ENCODE data around the gene CYP26B1. TPM values are rescaled to one million over a fixed set of nuclear protein-coding genes. Genes with fewer than 3 reads are reported as not detected.

The CYP26B1 gene
- total and polyA plus RNA-seq, 2 of the 8 experiments (the other 6 are each of a cell fraction or from before 2014, with no cell fraction given): 0.06 to 0.69 TPM

DNA sequence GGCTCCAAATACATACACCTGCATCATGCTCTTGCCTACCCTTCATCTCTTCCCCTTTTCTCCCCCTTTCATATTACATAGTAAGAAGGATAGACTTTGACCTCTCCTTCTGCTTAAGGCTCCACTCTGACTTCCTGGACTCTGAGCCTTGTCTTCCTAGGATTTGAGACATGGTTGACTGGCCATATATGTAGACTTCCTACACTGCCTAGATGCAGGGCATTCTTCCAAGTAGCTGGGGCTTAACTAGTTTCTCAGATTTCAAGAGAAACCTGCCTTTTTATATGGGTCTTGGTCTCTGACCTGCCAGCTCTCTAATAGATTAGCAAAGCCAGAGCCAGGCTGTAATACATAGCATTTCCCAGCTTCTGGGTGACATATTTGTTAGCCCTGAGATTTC is 35.4 kb upstream of the CYP26B1 start:
- H4K8ac ChIP-seq (ENCODE audit: extremely low read depth, insufficient read depth, low read length): no peak overlapping the region
- POLR2A ChIA-PET (ENCODE audit: partially characterized antibody): no interaction called here
- TF ChIP-seq ATF2 (IDR thresholded peaks at IDR 0.05; ENCODE audit: low read length) (no peak), YY1 (IDR thresholded peaks at IDR 0.05; ENCODE audit: low read depth, low read length) (no peak), SP2 (IDR thresholded peaks at IDR 0.05; ENCODE audit: low read length) (no peak), CHD1 (IDR thresholded peaks at IDR 0.05; ENCODE audit: low read depth, low read length) (no peak), FOSL1 (IDR thresholded peaks at IDR 0.05; ENCODE audit: insufficient read depth, low read depth, low read length) (no peak), SIX5 (IDR thresholded peaks at IDR 0.05; ENCODE audit: low read depth, low read length) (no peak), TBP (IDR thresholded peaks at IDR 0.05; ENCODE audit: low read depth, low read length) (no peak), KDM5A (IDR thresholded peaks at IDR 0.05; ENCODE audit: low read length) (no peak), BACH1 (IDR thresholded peaks at IDR 0.05; ENCODE audit: low read length) (no peak), CHD2 (IDR thresholded peaks at IDR 0.05; ENCODE audit: low read length) (no peak), NRF1 (IDR thresholded peaks at IDR 0.05; ENCODE audit: low read depth, low read length) (no peak)

More for the DNA sequence above, 35.4 kb upstream of the CYP26B1 start:
- Histone ChIP-seq H2BK5ac (ENCODE audit: low read depth, low read length) (no peak overlapping the region), H3K27ac (ENCODE audit: low read depth, low read length) (no peak overlapping the region), H3K9ac (replicated peaks in 1 of 4; ENCODE audit: extremely low read depth in 1 of 4, low read depth in 3 of 4, low read length in 3 of 4) (no peak overlapping the region), H3K9me3 (ENCODE audit: insufficient read depth in 2 of 2, low read depth in 1 of 2, low read length in 1 of 2) (no peaks in the 10 kb centered on the region; a peak in 1 of 4 replicates), H3K23ac (ENCODE audit: insufficient read length) (no peak overlapping the region), H3K56ac (replicated peaks; ENCODE audit: insufficient read length, low read depth, low read length) (no peak overlapping the region), H3K27me3 (replicated peaks in 1 of 4; ENCODE audit: control insufficient read depth in 3 of 4, extremely low read depth in 1 of 4, insufficient read depth in 3 of 4, low read length in 3 of 4) (no peaks in the 10 kb centered on the region), H3K36me3 (ENCODE audit: control insufficient read depth in 2 of 4, insufficient read depth in 4 of 4, low read length in 3 of 4) (no peaks in the 10 kb centered on the region), H2BK15ac (ENCODE audit: low read length) (no peak overlapping the region), H2AK5ac (ENCODE audit: low read depth, low read length) (no peak overlapping the region), H4K5ac (ENCODE audit: insufficient read length, low read depth, low read length) (no peak overlapping the region), H3K4me3 (ENCODE audit: extremely low read depth in 1 of 4, insufficient read depth in 2 of 4, low read depth in 3 of 4, low read length in 4 of 4) (no peak overlapping the region), H3K18ac (ENCODE audit: extremely low read depth, low read length) (no peak overlapping the region), H3K79me1 (ENCODE audit: low read depth, low read length) (no peaks in the 10 kb centered on the region), H2BK12ac (ENCODE audit: low read depth, low read length) (no peak overlapping the region), H4K20me1 (replicated peaks in 1 of 2; ENCODE audit: control insufficient read depth in 1 of 2, insufficient read depth in 2 of 2, low read length in 2 of 2) (no peaks in the 10 kb centered on the region), H3K4ac (replicated peaks; ENCODE audit: insufficient read length, low read depth, low read length) (no peak overlapping the region), H3K79me2 (ENCODE audit: control insufficient read depth in 1 of 2, insufficient read depth in 2 of 2, low read length in 2 of 2) (no peaks in the 10 kb centered on the region), H2AFZ (ENCODE audit: low read length) (no peak overlapping the region), H2BK120ac (replicated peaks; ENCODE audit: low read depth, low read length) (no peak overlapping the region), H3K4me1 (replicated peaks in 1 of 4; ENCODE audit: control insufficient read depth in 3 of 4, insufficient read depth in 4 of 4, low read length in 3 of 4) (no peaks in the 10 kb centered on the region), H3K4me2 (ENCODE audit: insufficient read depth in 1 of 2, low read depth in 2 of 2, low read length in 2 of 2) (no peak overlapping the region), H3K23me2 (ENCODE audit: low read depth, low read length) (no peaks in the 10 kb centered on the region), H2BK20ac (ENCODE audit: low read length) (no peak overlapping the region), H3K14ac (ENCODE audit: insufficient read length) (no peak overlapping the region), H4K91ac (replicated peaks; ENCODE audit: insufficient read length, low read length) (no peak overlapping the region)
- CTCF ChIA-PET (ENCODE audit: partially characterized antibody): interaction anchor here (1.0 to 1.3 kb wide), 2 partner anchors 142 to 259 kb away, joined by 3 to 4 read pairs; no protein-coding TSS in a partner anchor
- DNase-seq (ENCODE audit: low read depth in 1 of 2, low spot score in 2 of 2) (no peak), FAIRE-seq (no peak)

Data from H1 (cell line).